Measurements from ENCODE around the gene AGO1. TPM values are rescaled to one million over a fixed set of nuclear protein-coding genes. Genes with fewer than 3 reads are reported as not detected.
"Not testable (repeated sequence)": the region's sequence is repeated elsewhere in the genome, so short reads cannot be mapped to it uniquely, and the experiment has no call there.

The AGO1 gene
- polyA plus RNA-seq, 1 donor, result 15.0 TPM

DNA sequence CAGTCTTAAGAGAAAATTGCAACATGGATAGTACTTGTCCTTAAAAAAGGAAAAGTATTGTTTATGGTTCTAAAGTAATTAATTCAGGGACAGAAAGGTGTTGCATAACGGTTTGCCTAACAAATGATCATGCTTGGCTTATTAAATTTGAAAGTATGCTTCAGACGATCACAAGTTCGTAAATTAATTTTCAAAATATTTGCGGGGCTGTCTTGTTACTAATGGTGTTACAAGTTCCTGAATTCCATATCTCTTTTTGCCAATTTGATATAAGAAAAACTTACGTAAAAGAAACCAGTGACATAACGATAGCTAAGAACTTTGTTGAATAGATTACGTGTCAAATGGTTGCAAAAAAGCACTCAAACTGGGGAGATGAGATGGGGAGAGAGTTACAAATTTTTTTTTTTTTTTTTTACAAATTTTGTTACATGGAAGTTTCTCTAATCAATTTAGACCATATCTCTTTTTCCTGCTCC lies 49.2 kb downstream of the AGO1 start:
- Histone ChIP-seq H3K36me3 (ENCODE audit: control insufficient read depth, insufficient read depth, low read length) (no peaks in the 10 kb centered on the region), H3K27ac (ENCODE audit: low read length) (peak overlapping the region; percentile 95), H3K4me1 (ENCODE audit: control insufficient read depth, insufficient read depth, low read length) (peaks cover 21% of the 10 kb centered on the region), H3K27me3 (ENCODE audit: control insufficient read depth, insufficient read depth, low read length) (no peaks in the 10 kb centered on the region), H3K4me3 (ENCODE audit: low read length) (peak overlapping the region; percentile 84), H3K9me3 (ENCODE audit: control insufficient read depth, low read depth, low read length) (no peaks in the 10 kb centered on the region)
- no peak for DNase-seq
- 33% methylated on average over 2 of the region's 7 CpGs for WGBS (ENCODE audit: insufficient coverage, low lambda C conversion rate)

DNA sequence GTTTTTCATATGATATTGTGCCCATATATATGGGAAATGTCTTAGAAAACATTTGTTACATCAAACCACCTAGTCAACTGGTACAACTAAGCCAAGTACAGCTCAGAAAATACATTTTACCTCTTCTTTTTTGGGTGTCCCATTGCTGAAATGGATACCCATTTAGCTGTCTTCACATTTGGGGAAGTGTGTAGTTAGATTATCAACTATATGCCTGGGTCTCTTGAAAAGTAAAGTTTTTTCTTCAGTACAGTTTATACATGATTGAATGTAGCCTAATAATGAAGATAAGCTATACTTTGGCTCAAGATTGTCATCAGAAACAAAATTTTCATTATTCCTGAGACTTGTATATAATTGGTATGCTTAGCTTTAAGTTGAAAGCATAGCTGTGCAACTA lies 49.9 kb downstream of the AGO1 start:
- Histone ChIP-seq H3K27me3 (ENCODE audit: control insufficient read depth, insufficient read depth, low read length) (no peaks in the 10 kb centered on the region), H3K9me3 (ENCODE audit: control insufficient read depth, low read depth, low read length) (no peaks in the 10 kb centered on the region), H3K4me1 (ENCODE audit: control insufficient read depth, insufficient read depth, low read length) (peaks cover 21% of the 10 kb centered on the region), H3K36me3 (ENCODE audit: control insufficient read depth, insufficient read depth, low read length) (no peaks in the 10 kb centered on the region), H3K27ac (ENCODE audit: low read length) (no peak overlapping the region), H3K4me3 (ENCODE audit: low read length) (no peak overlapping the region)
- DNase-seq, result no peak

DNA sequence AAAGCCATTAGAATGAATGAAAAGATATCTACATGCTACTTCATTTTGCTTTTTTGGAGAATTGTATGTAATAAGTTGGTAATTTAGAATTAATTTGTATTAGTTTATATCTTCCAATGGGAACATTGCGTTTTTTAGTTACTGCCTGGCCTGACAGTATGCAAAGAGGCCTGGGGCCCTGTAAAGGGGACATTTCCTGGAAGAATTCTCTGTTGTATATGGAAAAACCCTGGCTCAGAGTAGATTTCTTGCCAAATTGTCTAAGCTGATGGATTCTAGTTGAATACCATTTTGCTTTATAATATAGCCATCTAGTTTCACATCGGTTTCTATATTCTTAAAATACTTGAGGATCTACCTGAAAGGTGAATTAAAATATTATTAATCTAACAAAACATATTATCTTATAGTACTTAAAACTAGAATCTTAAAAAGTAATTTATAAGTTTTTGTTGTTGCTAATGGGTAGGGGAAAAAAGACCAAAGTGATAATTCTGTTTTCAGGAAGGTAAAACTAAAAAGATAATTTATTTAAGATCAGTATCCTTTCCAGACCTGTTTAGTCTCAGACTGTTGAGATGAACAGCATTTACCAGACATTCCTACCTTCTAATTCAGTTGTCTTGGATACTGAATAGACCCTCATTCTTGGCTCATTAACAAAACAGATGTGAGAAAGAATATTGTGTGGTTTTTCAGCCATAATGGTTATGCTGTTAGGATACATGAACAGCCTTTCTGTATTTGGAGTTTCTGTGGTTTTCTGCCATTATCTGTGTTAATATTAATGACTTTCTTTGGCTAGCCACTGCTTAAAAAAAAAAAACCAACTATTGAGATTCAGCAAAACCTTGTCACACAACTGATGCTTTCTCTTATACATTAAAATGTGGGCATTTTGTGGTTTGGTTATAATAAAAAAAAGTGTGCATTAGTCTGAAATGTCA lies 52.7 kb downstream of the AGO1 start:
- DNase-seq, result peak; percentile 23 to 54
- Histone ChIP-seq H3K27ac (ENCODE audit: low read length) (no peak overlapping the region), H3K4me1 (ENCODE audit: control insufficient read depth, insufficient read depth, low read length) (peaks cover 17% of the 10 kb centered on the region), H3K4me3 (ENCODE audit: low read length) (no peak overlapping the region), H3K36me3 (ENCODE audit: control insufficient read depth, insufficient read depth, low read length) (no peaks in the 10 kb centered on the region), H3K27me3 (ENCODE audit: control insufficient read depth, insufficient read depth, low read length) (no peaks in the 10 kb centered on the region), H3K9me3 (ENCODE audit: control insufficient read depth, low read depth, low read length) (no peaks in the 10 kb centered on the region)
- WGBS (ENCODE audit: insufficient coverage, low lambda C conversion rate), result no CpG with 5 or more reads among the region's 2 CpGs

DNA sequence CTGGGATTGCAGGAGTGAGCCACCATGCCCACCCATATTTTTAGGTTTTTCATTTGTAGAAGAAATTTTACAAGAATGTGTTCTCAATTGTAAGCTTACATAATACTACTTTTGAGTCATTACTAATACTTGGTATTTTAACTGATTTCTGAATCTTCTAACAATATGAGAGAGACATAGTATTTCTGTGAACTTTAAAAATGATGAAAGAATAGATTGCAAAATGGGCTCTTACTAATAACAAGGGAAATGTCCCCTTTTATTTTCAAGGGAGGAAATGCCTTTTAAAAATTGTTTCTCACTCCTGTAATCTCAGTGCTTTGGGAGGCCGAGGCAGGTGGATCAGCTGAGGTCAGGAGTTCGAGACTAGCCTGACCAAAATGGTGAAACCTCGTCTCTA lies 53.8 kb downstream of the AGO1 start:
- H3K27me3 ChIP-seq (ENCODE audit: control insufficient read depth, insufficient read depth, low read length), result no peaks in the 10 kb centered on the region
- DNase-seq, result no peak
- peaks cover 17% of the 10 kb centered on the region for H3K4me1 ChIP-seq (ENCODE audit: control insufficient read depth, insufficient read depth, low read length)
- no peaks in the 10 kb centered on the region for H3K9me3 ChIP-seq (ENCODE audit: control insufficient read depth, low read depth, low read length)
- no peaks in the 10 kb centered on the region for H3K36me3 ChIP-seq (ENCODE audit: control insufficient read depth, insufficient read depth, low read length)
- H3K27ac ChIP-seq (ENCODE audit: low read length), result no peak overlapping the region
- H3K4me3 ChIP-seq (ENCODE audit: low read length), result no peak overlapping the region
- WGBS (ENCODE audit: insufficient coverage, low lambda C conversion rate), result no CpG with 5 or more reads among the region's 3 CpGs

DNA sequence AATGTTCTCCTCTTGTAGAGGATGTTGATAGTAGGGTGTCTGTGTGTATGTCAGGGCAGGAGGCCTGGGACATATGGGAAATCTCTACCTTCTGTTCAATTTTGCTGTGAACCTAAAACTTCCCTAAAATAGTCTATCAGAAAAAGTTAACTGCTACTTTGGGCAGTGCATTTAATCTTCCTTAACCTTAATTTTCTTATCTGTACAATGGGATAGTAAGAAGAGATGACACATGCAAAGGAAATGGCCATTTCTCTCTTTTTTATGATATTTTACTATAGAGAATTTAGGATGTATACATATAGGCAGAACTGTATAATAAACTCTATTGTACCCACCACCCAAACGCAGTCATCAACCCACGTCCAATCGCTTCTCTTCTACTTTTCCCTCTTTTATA lies 56.5 kb downstream of the AGO1 start:
- DNase-seq, result no peak
- no CpG with 5 or more reads among the region's 3 CpGs for WGBS (ENCODE audit: insufficient coverage, low lambda C conversion rate)
- Histone ChIP-seq H3K27me3 (ENCODE audit: control insufficient read depth, insufficient read depth, low read length) (no peaks in the 10 kb centered on the region), H3K36me3 (ENCODE audit: control insufficient read depth, insufficient read depth, low read length) (no peaks in the 10 kb centered on the region), H3K9me3 (ENCODE audit: control insufficient read depth, low read depth, low read length) (no peaks in the 10 kb centered on the region), H3K4me3 (ENCODE audit: low read length) (no peak overlapping the region), H3K4me1 (ENCODE audit: control insufficient read depth, insufficient read depth, low read length) (peaks cover 5% of the 10 kb centered on the region), H3K27ac (ENCODE audit: low read length) (no peak overlapping the region)

DNA sequence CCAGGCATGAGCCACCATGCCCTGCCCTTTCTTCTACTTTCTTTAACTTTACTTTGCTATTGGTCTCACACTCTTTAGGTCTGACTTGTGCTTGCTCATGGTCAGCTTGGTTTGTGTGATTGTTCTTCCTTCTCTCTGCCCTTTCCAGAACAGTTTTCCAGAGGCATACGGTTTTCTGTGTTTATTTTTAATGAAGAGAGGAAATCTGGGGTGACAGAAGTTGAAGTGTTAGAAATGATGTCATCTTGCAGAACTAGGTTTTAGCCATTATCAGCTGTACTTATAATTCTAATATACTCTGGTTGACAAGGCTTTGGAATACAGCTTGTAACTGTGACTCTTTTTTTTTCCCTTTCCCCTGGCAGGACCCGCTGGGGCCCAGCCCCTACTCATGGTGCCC lies 62.3 kb downstream of the AGO1 start:
- Histone ChIP-seq H3K9me3 (ENCODE audit: control insufficient read depth, low read depth, low read length) (no peaks in the 10 kb centered on the region), H3K4me1 (ENCODE audit: control insufficient read depth, insufficient read depth, low read length) (no peaks in the 10 kb centered on the region), H3K4me3 (ENCODE audit: low read length) (no peak overlapping the region), H3K27me3 (ENCODE audit: control insufficient read depth, insufficient read depth, low read length) (no peaks in the 10 kb centered on the region), H3K27ac (ENCODE audit: low read length) (no peak overlapping the region), H3K36me3 (ENCODE audit: control insufficient read depth, insufficient read depth, low read length) (peaks cover 9% of the 10 kb centered on the region)
- no peak for DNase-seq
- WGBS (ENCODE audit: insufficient coverage, low lambda C conversion rate), result no CpG with 5 or more reads among the region's 2 CpGs

DNA sequence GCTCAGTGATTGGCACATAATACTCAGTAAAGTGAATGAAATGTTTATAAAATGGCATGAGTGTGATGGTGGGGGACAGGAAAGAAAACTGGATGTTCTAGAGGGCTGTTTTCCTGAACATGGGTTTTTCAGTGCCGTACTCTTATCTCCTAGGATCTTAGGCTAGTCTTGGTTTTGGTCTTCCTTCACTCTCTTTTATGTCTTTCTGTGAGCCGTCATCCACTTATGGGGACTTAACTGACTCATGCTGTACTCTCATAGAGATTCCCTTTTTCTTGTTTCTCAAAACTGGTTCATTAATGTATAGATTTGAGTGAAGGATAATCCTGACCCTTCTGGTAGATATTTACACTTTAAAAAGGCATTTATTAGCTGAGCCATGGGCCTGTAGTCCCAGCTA lies 64.5 kb downstream of the AGO1 start:
- Histone ChIP-seq H3K27me3 (ENCODE audit: control insufficient read depth, insufficient read depth, low read length) (no peaks in the 10 kb centered on the region), H3K4me3 (ENCODE audit: low read length) (no peak overlapping the region), H3K4me1 (ENCODE audit: control insufficient read depth, insufficient read depth, low read length) (no peaks in the 10 kb centered on the region), H3K36me3 (ENCODE audit: control insufficient read depth, insufficient read depth, low read length) (peaks cover 9% of the 10 kb centered on the region), H3K27ac (ENCODE audit: low read length) (no peak overlapping the region), H3K9me3 (ENCODE audit: control insufficient read depth, low read depth, low read length) (no peaks in the 10 kb centered on the region)
- no peak for DNase-seq
- WGBS (ENCODE audit: insufficient coverage, low lambda C conversion rate), result 100% methylated on average over 1 of the region's 2 CpGs

DNA sequence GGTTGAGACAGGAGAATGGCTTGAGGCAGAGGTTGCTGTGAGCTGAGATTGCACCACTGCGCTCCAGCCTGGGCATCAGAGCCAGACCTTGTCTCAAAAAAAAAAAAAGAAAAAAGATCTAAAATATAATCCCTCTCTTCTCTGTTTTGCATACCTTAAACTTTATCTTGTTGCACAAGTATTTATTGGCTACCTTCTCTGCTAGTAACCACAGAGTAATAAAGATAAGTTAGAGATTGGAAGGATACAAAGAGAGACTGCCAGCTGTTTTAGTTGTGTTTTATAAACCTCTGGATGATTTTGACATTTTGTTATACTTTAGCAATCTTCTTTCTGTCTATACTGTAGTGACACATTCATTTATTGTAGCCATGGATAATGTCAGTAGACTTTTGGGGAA lies 75.5 kb downstream of the AGO1 start:
- no peak for DNase-seq
- Histone ChIP-seq H3K4me1 (ENCODE audit: control insufficient read depth, insufficient read depth, low read length) (no peaks in the 10 kb centered on the region), H3K9me3 (ENCODE audit: control insufficient read depth, low read depth, low read length) (no peaks in the 10 kb centered on the region), H3K27me3 (ENCODE audit: control insufficient read depth, insufficient read depth, low read length) (no peaks in the 10 kb centered on the region), H3K36me3 (ENCODE audit: control insufficient read depth, insufficient read depth, low read length) (peaks cover 8% of the 10 kb centered on the region), H3K27ac (ENCODE audit: low read length) (no peak overlapping the region), H3K4me3 (ENCODE audit: low read length) (no peak overlapping the region)
- WGBS (ENCODE audit: insufficient coverage, low lambda C conversion rate), result 33% methylated on average over 1 of the region's 1 CpG

DNA sequence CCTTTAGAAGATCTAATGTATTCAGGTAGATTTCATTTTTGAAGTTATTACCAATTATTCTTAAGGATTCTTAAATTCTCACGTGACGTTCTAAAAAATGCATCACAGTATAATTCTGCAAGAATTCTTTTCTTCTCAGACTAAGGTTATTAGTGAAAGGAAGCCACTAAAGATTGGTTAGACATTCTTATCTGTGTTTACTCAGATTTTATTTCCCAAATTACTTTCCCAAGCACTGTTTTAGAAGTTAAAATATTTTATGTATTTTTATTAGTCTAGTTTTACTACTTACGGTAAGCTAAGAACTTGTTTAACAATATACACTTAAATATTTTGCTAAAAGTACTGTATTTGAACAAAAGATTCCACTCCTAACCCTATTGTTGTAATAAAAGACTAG lies 76.3 kb downstream of the AGO1 start:
- no peaks in the 10 kb centered on the region for H3K27me3 ChIP-seq (ENCODE audit: control insufficient read depth, insufficient read depth, low read length)
- 63% methylated on average over 3 of the region's 3 CpGs for WGBS (ENCODE audit: insufficient coverage, low lambda C conversion rate)

DNA sequence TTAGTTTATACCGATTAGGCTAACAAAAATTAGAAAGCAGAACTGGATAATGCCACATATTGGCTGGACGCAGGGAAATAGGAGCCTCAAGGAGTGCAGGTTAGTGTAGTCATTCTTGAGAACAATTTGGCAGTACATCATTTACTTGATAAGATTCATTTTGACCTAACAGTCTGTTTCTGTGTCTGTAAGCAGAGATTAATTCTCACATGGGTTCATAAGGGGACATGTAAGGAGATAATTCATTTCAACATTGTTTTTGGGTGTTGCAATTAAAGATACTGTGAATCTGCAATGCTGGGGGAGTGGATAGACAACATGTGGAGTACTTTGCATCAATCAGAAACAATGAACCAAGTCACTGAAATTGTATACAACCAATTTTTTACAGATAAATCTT lies 79.9 kb downstream of the AGO1 start:
- no peak for DNase-seq
- Histone ChIP-seq H3K27me3 (ENCODE audit: control insufficient read depth, insufficient read depth, low read length) (no peaks in the 10 kb centered on the region), H3K4me1 (ENCODE audit: control insufficient read depth, insufficient read depth, low read length) (no peaks in the 10 kb centered on the region), H3K36me3 (ENCODE audit: control insufficient read depth, insufficient read depth, low read length) (peaks cover 3% of the 10 kb centered on the region), H3K4me3 (ENCODE audit: low read length) (no peak overlapping the region), H3K9me3 (ENCODE audit: control insufficient read depth, low read depth, low read length) (no peaks in the 10 kb centered on the region), H3K27ac (ENCODE audit: low read length) (no peak overlapping the region)
- 88% methylated on average over 1 of the region's 2 CpGs for WGBS (ENCODE audit: insufficient coverage, low lambda C conversion rate)

More for the DNA sequence above, 76.3 kb downstream of the AGO1 start:
- no peaks in the 10 kb centered on the region for H3K4me1 ChIP-seq (ENCODE audit: control insufficient read depth, insufficient read depth, low read length)
- H3K36me3 ChIP-seq (ENCODE audit: control insufficient read depth, insufficient read depth, low read length), result peaks cover 8% of the 10 kb centered on the region
- no peak overlapping the region for H3K4me3 ChIP-seq (ENCODE audit: low read length)
- H3K27ac ChIP-seq (ENCODE audit: low read length), result no peak overlapping the region
- no peaks in the 10 kb centered on the region for H3K9me3 ChIP-seq (ENCODE audit: control insufficient read depth, low read depth, low read length)
- DNase-seq, result no peak

DNA sequence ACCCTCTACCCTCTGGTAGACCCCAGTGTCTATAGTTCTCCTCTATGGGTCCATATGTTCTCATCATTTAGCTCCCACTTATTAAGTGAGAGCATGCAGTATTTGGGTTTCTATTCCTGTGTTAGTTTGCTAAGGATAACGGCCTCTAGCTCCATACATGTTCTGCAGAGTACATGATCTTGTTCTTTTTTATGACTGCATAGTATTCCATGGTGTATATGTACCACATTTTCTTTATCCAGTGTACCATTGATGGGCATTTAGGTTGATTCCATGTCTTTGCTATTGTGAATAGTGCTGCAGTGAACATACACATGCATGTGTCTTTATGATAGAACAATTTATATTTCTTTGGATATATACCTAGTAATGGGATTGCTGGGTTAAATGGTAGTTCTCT lies 81.3 kb downstream of the AGO1 start:
- not testable (repeated sequence) for H3K4me3 ChIP-seq (ENCODE audit: low read length); H3K9me3 ChIP-seq (ENCODE audit: control insufficient read depth, low read depth, low read length); H3K27me3 ChIP-seq (ENCODE audit: control insufficient read depth, insufficient read depth, low read length); H3K4me1 ChIP-seq (ENCODE audit: control insufficient read depth, insufficient read depth, low read length); H3K36me3 ChIP-seq (ENCODE audit: control insufficient read depth, insufficient read depth, low read length); DNase-seq; H3K27ac ChIP-seq (ENCODE audit: low read length)
- WGBS (ENCODE audit: insufficient coverage, low lambda C conversion rate), result 100% methylated on average over 1 of the region's 1 CpG

Data from large intestine (tissue), 3 donors.